Hepatocyte (in vitro differentiated cells): Measurements from ENCODE around the gene MOV10. TPM values are rescaled to one million over a fixed set of nuclear protein-coding genes. Genes with fewer than 3 reads are reported as not detected.

ENCODE experiments used
- DNase-seq: peaks from one replicate; pipeline ENCODE4 v3.0.0-alpha.2; 2016; ENCODE audit warnings: low spot score
- H2AFZ ChIP-seq: fragments of 200-600 bp; sonication (generic); 2 replicates; pipeline ENCODE4 v1.6.0; 2016; ENCODE audit warnings: antibody characterized with exemption, mild to moderate bottlenecking
- H3K27ac ChIP-seq: fragments of 200-600 bp; sonication (generic); 2 replicates; pipeline ENCODE4 v1.5.1; 2016; ENCODE audit warnings: mild to moderate bottlenecking
- H3K27me3 ChIP-seq: fragments of 200-600 bp; sonication (generic); 2 replicates; pipeline ENCODE4 v1.6.1; 2016
- H3K36me3 ChIP-seq: fragments of 200-600 bp; sonication (generic); replicated peaks from 2 replicates; pipeline ENCODE4 v1.5.1; 2016; ENCODE audit warnings: low read depth; ENCODE audit not compliant: insufficient read depth
- H3K4me1 ChIP-seq: fragments of 200-600 bp; sonication (generic); 2 replicates; pipeline ENCODE4 v1.5.1; 2016; ENCODE audit warnings: mild to moderate bottlenecking, moderate library complexity; ENCODE audit not compliant: insufficient read depth
- H3K4me2 ChIP-seq: fragments of 200-600 bp; sonication (generic); 2 replicates; pipeline ENCODE4 v1.6.0; 2016
- H3K4me3 ChIP-seq: fragments of 200-600 bp; sonication (generic); 2 replicates; pipeline ENCODE4 v1.5.1; 2016; ENCODE audit warnings: mild to moderate bottlenecking
- H3K79me2 ChIP-seq: fragments of 200-600 bp; sonication (generic); 2 replicates; pipeline ENCODE4 v1.6.0; 2017; ENCODE audit warnings: mild to moderate bottlenecking
- H3K9me2 ChIP-seq: fragments of 200-600 bp; sonication (generic); replicated peaks from 2 replicates; pipeline ENCODE4 v1.6.0; 2017; ENCODE audit warnings: mild to moderate bottlenecking; ENCODE audit not compliant: insufficient read depth
- H3K9me3 ChIP-seq: fragments of 200-600 bp; sonication (generic); 2 replicates; pipeline ENCODE4 v1.5.1; 2016; ENCODE audit warnings: low read depth, mild to moderate bottlenecking
- H4K20me1 ChIP-seq: fragments of 200-600 bp; sonication (generic); 2 replicates; pipeline ENCODE4 v1.6.0; 2016; ENCODE audit warnings: mild to moderate bottlenecking; ENCODE audit not compliant: insufficient read depth, poor library complexity, severe bottlenecking
- EZH2 ChIP-seq: fragments of 200-600 bp; sonication (generic); IDR thresholded peaks from 2 replicates; pipeline ENCODE4 v1.6.1; 2016; ENCODE audit warnings: antibody characterized with exemption, mild to moderate bottlenecking, borderline replicate concordance
- EZH2phosphoT487 ChIP-seq: fragments of 200-600 bp; sonication (generic); IDR thresholded peaks from one replicate; pipeline ENCODE4 v1.6.1; 2018; ENCODE audit warnings: antibody characterized with exemption, mild to moderate bottlenecking, low read depth, moderate library complexity; ENCODE audit not compliant: unreplicated experiment, severe bottlenecking
- WGBS: methylation state at CpG from one replicate; pipeline ENCODE4 v1.1.6; 2016; ENCODE audit warnings: low lambda C conversion rate; ENCODE audit errors: missing lambda C conversion rate; 5-methylcytosine and 5-hydroxymethylcytosine counted together
- polyA plus RNA-seq: library from polyadenylated mRNA; unstranded; fragments of >200 nt; fragmentation: Nextera tagmentation; extraction: Ambion mirVana; gene quantifications from 2 replicates; pipeline ENCODE4 v1.2.1, GENCODE V29; 2016
- total RNA-seq: library from RNA; depleted of rRNA; stranded (reverse); fragments of >200 nt; gene quantifications from 2 replicates; pipeline ENCODE4 v1.2.3, GENCODE V29; 2014
- TF ChIP-seq, protein P1 (sequence below): fragments of 200-600 bp; sonication (generic); IDR thresholded peaks from 2 replicates; pipeline ENCODE4 v1.5.1; 2016; ENCODE audit warnings: antibody characterized with exemption, mild to moderate bottlenecking; ENCODE audit not compliant: poor library complexity

Gene MOV10
- total and polyA plus RNA-seq, 2 experiments from 2014 or later = 98.2 to 133 TPM

DNA sequence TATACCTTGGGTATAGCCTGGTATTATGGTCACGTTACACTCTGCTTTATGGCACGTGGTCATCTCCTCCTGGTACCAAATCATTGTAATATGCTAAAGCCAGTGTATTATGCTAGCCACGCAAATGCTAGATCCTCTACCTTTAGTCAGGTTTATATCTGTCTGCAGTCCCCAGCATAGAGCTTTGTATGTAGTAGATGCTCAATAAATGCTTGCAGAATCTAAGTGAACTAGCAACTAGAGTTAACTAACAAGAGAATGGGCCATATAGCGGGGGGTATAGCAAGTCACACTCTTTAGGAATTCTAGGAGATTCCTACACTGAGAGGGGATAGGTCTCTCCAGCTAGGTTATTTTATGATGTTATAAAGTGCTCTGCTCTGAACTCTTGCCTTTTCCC, 3.0 kb downstream of the MOV10 start:
- Histone ChIP-seq H3K27ac (no peak overlapping the region), H3K36me3 (no peaks in the 10 kb centered on the region), H3K4me2 (no peak overlapping the region), H3K4me1 (peaks cover 19% of the 10 kb centered on the region), H3K79me2 (peaks cover 67% of the 10 kb centered on the region), H4K20me1 (peaks cover 6% of the 10 kb centered on the region), H3K9me3 (no peaks in the 10 kb centered on the region), H3K27me3 (no peaks in the 10 kb centered on the region), H2AFZ (no peak overlapping the region), H3K4me3 (no peak overlapping the region), H3K9me2 (no peaks in the 10 kb centered on the region)
- 94% methylated on average over 4 of the region's 4 CpGs for WGBS
- DNase-seq = no peak
- TF ChIP-seq EZH2 = no peak
- TF ChIP-seq EZH2phosphoT487 = no peak
- TF ChIP-seq, protein P1, sequence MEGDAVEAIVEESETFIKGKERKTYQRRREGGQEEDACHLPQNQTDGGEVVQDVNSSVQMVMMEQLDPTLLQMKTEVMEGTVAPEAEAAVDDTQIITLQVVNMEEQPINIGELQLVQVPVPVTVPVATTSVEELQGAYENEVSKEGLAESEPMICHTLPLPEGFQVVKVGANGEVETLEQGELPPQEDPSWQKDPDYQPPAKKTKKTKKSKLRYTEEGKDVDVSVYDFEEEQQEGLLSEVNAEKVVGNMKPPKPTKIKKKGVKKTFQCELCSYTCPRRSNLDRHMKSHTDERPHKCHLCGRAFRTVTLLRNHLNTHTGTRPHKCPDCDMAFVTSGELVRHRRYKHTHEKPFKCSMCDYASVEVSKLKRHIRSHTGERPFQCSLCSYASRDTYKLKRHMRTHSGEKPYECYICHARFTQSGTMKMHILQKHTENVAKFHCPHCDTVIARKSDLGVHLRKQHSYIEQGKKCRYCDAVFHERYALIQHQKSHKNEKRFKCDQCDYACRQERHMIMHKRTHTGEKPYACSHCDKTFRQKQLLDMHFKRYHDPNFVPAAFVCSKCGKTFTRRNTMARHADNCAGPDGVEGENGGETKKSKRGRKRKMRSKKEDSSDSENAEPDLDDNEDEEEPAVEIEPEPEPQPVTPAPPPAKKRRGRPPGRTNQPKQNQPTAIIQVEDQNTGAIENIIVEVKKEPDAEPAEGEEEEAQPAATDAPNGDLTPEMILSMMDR = no peak

DNA sequence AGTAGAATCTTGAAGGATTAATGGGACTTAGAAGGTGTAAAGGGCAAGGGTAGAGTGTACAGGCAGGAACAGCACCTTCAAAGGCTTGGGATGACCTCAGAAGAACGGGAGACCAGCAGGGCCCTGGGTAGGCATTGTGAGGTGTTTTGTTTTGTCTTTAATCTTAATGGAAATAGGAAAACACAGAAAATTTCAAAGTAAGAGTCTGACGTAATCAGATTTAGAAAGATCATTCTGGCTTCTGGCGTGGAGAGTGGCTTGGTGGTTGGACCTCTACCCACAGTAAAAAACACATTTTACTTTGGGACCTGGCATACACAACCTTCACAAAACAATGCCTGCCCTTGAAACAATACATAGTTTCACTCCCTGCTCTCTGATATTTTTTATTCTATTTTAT, 4.1 kb downstream of the MOV10 start:
- DNase-seq = no peak
- Histone ChIP-seq H3K27ac (no peak overlapping the region), H3K4me1 (peaks cover 11% of the 10 kb centered on the region), H4K20me1 (peaks cover 6% of the 10 kb centered on the region), H3K9me3 (no peaks in the 10 kb centered on the region), H3K79me2 (peaks cover 76% of the 10 kb centered on the region), H3K27me3 (no peaks in the 10 kb centered on the region), H3K4me3 (no peak overlapping the region), H3K36me3 (no peaks in the 10 kb centered on the region), H2AFZ (no peak overlapping the region), H3K9me2 (no peaks in the 10 kb centered on the region), H3K4me2 (no peak overlapping the region)
- WGBS = 80% methylated on average over 3 of the region's 3 CpGs
- TF ChIP-seq, protein P1 = no peak

GRCh38 chr1:112685913-112686312, 11.5 kb downstream of the MOV10 start:
- no peaks in the 10 kb centered on the region for H3K9me2 ChIP-seq
- no peaks in the 10 kb centered on the region for H3K27me3 ChIP-seq
- no peak overlapping the region for H2AFZ ChIP-seq
- H3K4me3 ChIP-seq = no peak overlapping the region
- TF ChIP-seq, protein P1 = no peak
- no peak for TF ChIP-seq EZH2
- no peak for TF ChIP-seq EZH2phosphoT487
- no peaks in the 10 kb centered on the region for H3K9me3 ChIP-seq
- H3K36me3 ChIP-seq = no peaks in the 10 kb centered on the region
- peaks cover 66% of the 10 kb centered on the region for H3K79me2 ChIP-seq
- DNase-seq = no peak
- no peak overlapping the region for H3K27ac ChIP-seq
- WGBS = 91% methylated on average over 5 of the region's 5 CpGs
- no peaks in the 10 kb centered on the region for H3K4me1 ChIP-seq
- H4K20me1 ChIP-seq = peaks cover 6% of the 10 kb centered on the region
- no peak overlapping the region for H3K4me2 ChIP-seq

DNA sequence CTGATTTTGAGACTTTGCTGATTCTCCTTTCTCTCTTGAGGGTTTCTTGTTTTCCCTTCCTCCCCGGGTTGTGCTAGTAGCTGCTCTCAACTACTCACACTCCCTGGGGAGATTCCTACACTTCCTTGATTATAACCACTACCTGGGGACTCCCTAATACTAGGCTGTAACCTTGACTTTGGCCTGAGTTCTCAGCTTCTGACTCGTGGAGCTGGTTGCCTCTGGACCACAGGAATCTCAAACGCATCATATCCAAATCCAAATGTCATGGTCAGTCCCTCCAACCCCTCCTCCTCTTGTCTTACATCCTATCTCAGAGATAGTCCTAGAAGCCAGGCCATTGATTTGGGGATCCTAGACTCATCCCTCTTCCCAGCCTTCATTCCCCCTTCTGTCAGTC, 12.0 kb downstream of the MOV10 start:
- Histone ChIP-seq H3K9me3 (no peaks in the 10 kb centered on the region), H3K9me2 (no peaks in the 10 kb centered on the region), H3K4me3 (no peak overlapping the region), H3K4me1 (no peaks in the 10 kb centered on the region), H3K27me3 (no peaks in the 10 kb centered on the region), H4K20me1 (peaks cover 6% of the 10 kb centered on the region), H3K27ac (no peak overlapping the region), H3K36me3 (no peaks in the 10 kb centered on the region), H3K79me2 (peaks cover 61% of the 10 kb centered on the region), H3K4me2 (no peak overlapping the region), H2AFZ (no peak overlapping the region)
- TF ChIP-seq EZH2phosphoT487 (no peak), EZH2 (no peak)
- TF ChIP-seq, protein P1 = no peak
- 84% methylated on average over 3 of the region's 3 CpGs for WGBS
- DNase-seq = no peak
